Measurements from ENCODE around the gene CLDN9. TPM values are rescaled to one million over a fixed set of nuclear protein-coding genes. Genes with fewer than 3 reads are reported as not detected.

Gene CLDN9
- total and polyA plus RNA-seq, 7 donors = 0.28 TPM; not detected in 6

DNA sequence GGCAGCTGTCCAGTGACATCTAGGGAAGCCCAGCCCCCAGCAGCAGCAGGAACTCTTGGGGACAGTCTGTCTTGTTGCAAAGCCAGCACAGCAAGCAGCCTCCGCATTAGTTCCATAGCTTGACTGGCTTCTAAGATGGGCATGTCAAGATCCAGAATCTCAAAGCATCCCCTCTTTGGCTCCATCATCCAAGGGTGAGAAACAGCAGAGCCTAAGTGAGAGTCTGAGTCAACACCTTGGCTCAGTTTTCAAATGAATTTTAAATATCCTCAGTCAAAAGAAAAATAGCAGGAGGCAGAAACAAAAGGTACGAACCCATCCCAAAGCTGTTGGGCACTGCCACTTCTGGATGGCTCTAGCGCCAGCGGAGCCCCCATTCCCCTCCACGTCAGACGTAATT, 2.2 kb downstream of the CLDN9 start:
- TF ChIP-seq POLR2A (IDR thresholded peaks at IDR 0.05) (no peak), POLR2AphosphoS5 (IDR thresholded peaks at IDR 0.05) (no peak), EP300 (IDR thresholded peaks at IDR 0.05) (no peak)
- TF ChIP-seq, protein P1, sequence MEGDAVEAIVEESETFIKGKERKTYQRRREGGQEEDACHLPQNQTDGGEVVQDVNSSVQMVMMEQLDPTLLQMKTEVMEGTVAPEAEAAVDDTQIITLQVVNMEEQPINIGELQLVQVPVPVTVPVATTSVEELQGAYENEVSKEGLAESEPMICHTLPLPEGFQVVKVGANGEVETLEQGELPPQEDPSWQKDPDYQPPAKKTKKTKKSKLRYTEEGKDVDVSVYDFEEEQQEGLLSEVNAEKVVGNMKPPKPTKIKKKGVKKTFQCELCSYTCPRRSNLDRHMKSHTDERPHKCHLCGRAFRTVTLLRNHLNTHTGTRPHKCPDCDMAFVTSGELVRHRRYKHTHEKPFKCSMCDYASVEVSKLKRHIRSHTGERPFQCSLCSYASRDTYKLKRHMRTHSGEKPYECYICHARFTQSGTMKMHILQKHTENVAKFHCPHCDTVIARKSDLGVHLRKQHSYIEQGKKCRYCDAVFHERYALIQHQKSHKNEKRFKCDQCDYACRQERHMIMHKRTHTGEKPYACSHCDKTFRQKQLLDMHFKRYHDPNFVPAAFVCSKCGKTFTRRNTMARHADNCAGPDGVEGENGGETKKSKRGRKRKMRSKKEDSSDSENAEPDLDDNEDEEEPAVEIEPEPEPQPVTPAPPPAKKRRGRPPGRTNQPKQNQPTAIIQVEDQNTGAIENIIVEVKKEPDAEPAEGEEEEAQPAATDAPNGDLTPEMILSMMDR (IDR thresholded peaks at IDR 0.05) = no peak
- H3K27me3 ChIP-seq = peaks cover 28 to 71% (median 60%) of the 10 kb centered on the region in 3 donors
- intact Hi-C loops (cut with DNase I) = no loop called here

DNA sequence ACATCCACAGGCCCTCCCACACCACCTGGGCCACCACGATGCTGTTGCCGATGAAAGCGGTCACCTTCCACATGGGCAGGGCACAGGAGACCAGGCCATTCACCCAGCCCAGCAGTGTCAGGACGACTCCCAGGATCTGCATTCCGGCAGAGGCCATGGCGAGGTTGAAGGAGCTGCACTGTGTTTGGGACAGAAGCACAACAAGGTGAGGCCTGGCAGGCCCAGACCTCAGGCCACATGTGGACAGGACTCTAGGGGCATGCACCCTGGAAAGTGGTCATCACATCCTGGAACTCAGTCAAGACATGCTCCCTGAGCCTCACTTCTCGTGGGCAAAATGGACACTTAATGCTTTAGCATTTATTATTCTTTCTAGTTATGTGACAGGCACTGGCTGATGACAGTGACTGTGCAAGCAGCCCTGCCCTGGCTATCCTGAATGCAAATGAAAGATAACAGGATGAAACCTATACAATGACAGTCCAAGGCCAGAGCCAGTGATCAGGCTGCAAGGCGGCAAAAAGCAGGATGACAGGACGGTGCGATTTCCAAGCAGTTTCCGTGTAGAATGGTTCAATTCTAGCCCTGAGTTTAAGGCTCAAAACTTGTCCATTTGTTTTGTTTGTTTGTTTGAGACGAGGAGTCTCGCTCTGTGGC, 3.3 kb downstream of the CLDN9 start:
- H3K27ac ChIP-seq = no peak overlapping the region
- H3K36me3 ChIP-seq = no peaks in the 10 kb centered on the region
- H3K4me3 ChIP-seq = no peak overlapping the region
- no peak for DNase-seq
- intact Hi-C loops (cut with DNase I) = no loop called here
- peaks cover 26 to 62% (median 54%) of the 10 kb centered on the region in 3 donors for H3K27me3 ChIP-seq
- WGBS, 2 donors = 87 to 92% methylated on average over 13 of the region's 13 CpGs
- peaks cover 0 to 21% (median 18%) of the 10 kb centered on the region in 4 donors for H3K4me1 ChIP-seq
- TF ChIP-seq POLR2AphosphoS5 (IDR thresholded peaks at IDR 0.05) (no peak), POLR2A (IDR thresholded peaks at IDR 0.05) (no peak), EP300 (IDR thresholded peaks at IDR 0.05) (no peak)
- TF ChIP-seq, protein P1 (IDR thresholded peaks at IDR 0.05) = no peak
- no peaks in the 10 kb centered on the region for H3K9me3 ChIP-seq

More for the DNA sequence above, 2.2 kb downstream of the CLDN9 start:
- no peak for DNase-seq
- no peaks in the 10 kb centered on the region for H3K9me3 ChIP-seq
- no peak overlapping the region for H3K4me3 ChIP-seq
- WGBS, 2 donors = 93% methylated on average over 6 of the region's 6 CpGs
- H3K4me1 ChIP-seq = peaks cover 0 to 16% (median 13%) of the 10 kb centered on the region in 4 donors
- no peaks in the 10 kb centered on the region for H3K36me3 ChIP-seq
- no peak overlapping the region for H3K27ac ChIP-seq

DNA sequence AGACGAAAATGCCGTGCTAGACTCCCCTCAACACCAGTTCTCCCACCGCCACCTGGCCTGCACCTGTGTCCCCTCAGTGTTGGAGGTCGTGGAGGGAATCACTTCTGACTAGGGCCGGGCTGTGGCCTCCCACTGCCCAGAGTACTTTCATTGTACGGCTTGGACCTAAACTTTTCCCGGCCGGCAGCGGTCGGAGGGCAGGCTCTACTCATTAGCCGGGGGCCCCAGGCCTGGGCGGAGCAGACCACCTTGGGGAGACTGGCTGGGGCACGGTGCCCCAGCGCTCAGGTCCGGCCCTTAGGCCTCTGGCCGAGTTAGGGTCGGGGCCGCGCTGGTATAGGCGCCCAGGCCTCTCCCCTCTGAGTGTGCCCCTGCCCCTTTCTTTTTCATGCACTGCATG, 4.6 kb downstream of the CLDN9 start:
- Histone ChIP-seq H3K27me3 (peaks cover 19 to 50% (median 45%) of the 10 kb centered on the region in 3 donors), H3K9me3 (no peaks in the 10 kb centered on the region)
- intact Hi-C loops (cut with DNase I) = no loop called here

DNA sequence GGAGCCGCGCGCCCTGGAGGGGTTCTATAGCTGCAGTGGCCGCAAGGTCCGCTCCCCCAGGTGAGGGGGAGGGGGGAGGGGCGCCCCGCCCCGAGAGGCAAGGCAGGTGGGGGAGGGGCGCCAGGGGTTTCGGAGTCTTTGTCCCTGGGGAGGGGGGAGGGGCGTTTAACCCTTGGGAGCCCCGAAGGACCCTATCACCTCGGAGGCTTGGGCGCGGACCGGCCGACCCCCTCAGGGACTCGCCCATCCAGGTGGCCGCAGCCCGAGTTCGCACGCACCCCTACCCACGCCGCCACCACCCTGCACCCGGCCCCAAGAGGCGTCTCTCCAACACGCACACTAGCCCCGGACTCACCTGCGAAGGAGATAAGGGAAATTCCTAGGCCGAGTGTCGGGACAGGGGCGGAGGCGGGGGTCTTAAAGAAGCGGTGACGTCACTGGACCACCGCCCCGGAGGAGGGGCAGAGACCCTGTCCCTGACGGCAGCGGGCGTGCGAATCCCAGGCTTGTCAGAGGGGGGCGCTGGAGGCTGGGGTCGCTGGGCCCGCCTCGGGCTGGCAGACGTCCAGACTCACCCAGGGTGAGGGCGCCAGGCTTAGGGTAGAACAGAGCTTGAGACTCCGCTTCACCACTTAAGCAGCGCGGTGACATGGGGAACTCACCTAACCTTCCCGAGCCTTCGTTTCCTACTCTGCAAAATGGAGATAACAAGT, 5.2 kb downstream of the CLDN9 start, which contains the start of gene CLDN6:
CLDN6 (minus strand) TSS at position 390 of the 713 bp plus-strand sequence. CDS start 2,162 bp downstream, outside the sequence.
- WGBS, 2 donors = 14% methylated on average over 52 of the region's 52 CpGs
- Histone ChIP-seq H3K27ac (no peak within 1 kb of the TSS), H3K9me3 (no peaks in the 10 kb centered on the region), H3K4me1 (peaks cover 0 to 40% (median 38%) of the 10 kb centered on the region in 4 donors), H3K4me3 (no peak within 1 kb of the TSS), H3K36me3 (no peaks in the 10 kb centered on the region), H3K27me3 (peaks cover 19 to 44% (median 39%) of the 10 kb centered on the region in 3 donors)
- no peak for TF ChIP-seq POLR2AphosphoS5 (IDR thresholded peaks at IDR 0.05)
- intact Hi-C loops (cut with DNase I) = no loop called here
- DNase-seq = no peak

More for the DNA sequence above, 4.6 kb downstream of the CLDN9 start:
- DNase-seq = no peak
- Histone ChIP-seq H3K4me1 (peaks cover 0 to 34% (median 32%) of the 10 kb centered on the region in 4 donors), H3K36me3 (no peaks in the 10 kb centered on the region), H3K27ac (no peak overlapping the region), H3K4me3 (no peak overlapping the region)
- 77 to 85% methylated on average over 20 of the region's 20 CpGs for WGBS, 2 donors
- TF ChIP-seq POLR2A (IDR thresholded peaks at IDR 0.05) = no peak

DNA sequence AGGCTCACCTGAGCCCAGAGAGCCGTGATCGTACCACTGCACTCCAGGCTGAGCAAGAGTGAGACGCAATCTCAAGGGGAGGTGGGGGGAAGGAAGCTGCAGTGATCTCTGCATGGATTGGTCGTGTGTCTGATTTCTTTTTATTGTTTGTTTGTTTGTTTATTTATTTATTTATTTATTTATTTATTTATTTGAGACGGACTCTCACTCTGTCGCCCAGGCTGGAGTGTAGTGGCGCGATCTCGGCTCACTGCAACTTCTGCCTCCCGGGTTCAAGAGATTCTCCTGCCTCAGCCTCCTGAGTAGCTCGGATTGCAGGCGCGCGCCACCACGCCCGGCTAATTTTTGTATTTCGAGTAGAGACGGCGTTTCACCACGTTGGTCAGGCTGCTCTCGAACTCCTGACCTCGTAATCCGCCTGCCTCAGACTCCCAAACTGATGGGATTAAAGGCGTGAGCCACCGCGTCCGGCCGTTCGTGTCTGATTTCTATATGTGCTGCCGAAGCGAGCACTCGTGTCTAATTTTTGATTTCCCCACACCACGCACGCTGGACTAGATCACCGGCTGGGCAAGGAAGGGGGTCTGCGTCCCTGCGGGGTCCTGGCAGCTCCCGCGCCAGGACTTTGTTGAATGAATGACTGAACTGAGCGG, 7.0 kb downstream of the CLDN9 start:
- Histone ChIP-seq H3K27ac (peak overlapping the region; percentile 98 to 99 (median 98)), H3K4me3 (peak overlapping the region in 3 of 4 donors; percentile 57 to 74 (median 65)), H3K4me1 (peaks cover 0 to 54% (median 49%) of the 10 kb centered on the region in 4 donors), H3K36me3 (no peaks in the 10 kb centered on the region), H3K9me3 (no peaks in the 10 kb centered on the region), H3K27me3 (peaks cover 17 to 28% (median 24%) of the 10 kb centered on the region in 3 donors)
- intact Hi-C loops (cut with DNase I) = loop anchor here (2.0 kb wide), 1 partner anchor 263 kb away; the partner anchor contains the start of gene ZNF263
- no peak for DNase-seq
- WGBS, 2 donors = 19 to 30% methylated on average over 40 of the region's 40 CpGs
- TF ChIP-seq POLR2AphosphoS5 (IDR thresholded peaks at IDR 0.05) (no peak), POLR2A (IDR thresholded peaks at IDR 0.05) (no peak), EP300 (IDR thresholded peaks at IDR 0.05) (no peak)
- TF ChIP-seq, protein P1 (IDR thresholded peaks at IDR 0.05) = no peak

All from sigmoid colon (tissue), 7 donors.